Breast epithelium (tissue), 4 donors: Measurements from ENCODE around the gene PROK2. TPM values are rescaled to one million over a fixed set of nuclear protein-coding genes. Genes with fewer than 3 reads are reported as not detected.

ENCODE experiments used
- DNase-seq, 2 donors: peaks; one replicate each; pipeline ENCODE4 v3.0.0-alpha.2; 2019; ENCODE audit warnings: low spot score in 2 of 2
- H3K27ac ChIP-seq, 2 donors: fragments of 200-600 bp; sonication (generic) in 1 of 2; one replicate each; pipeline ENCODE4 v1.5.1; 2016 to 2019; ENCODE audit warnings: mild to moderate bottlenecking in 1 of 2
- H3K27me3 ChIP-seq, 2 donors: fragments of 200-600 bp; sonication (generic) in 1 of 2; one replicate each; pipeline versions ENCODE4 v1.5.1 to v1.6.0; 2017 to 2019; ENCODE audit warnings: control low read depth in 1 of 2, mild to moderate bottlenecking in 1 of 2
- H3K36me3 ChIP-seq: fragments of 200-600 bp; one replicate; pipeline ENCODE4 v1.5.1; 2019
- H3K4me1 ChIP-seq, 2 donors: fragments of 200-600 bp; sonication (generic); one replicate each; pipeline ENCODE4 v1.5.1; 2016 to 2019; ENCODE audit warnings: control low read depth in 1 of 2
- H3K4me3 ChIP-seq, 3 donors: fragments of 200-600 bp; sonication (generic); 1 replicate in 2 of 3; 2 replicates in 1 of 3; pipeline ENCODE4 v1.5.1; 2016 to 2019; ENCODE audit warnings: mild to moderate bottlenecking in 3 of 3, moderate library complexity in 2 of 3
- H3K9me3 ChIP-seq, 2 donors: fragments of 200-600 bp; sonication (generic) in 1 of 2; one replicate each; pipeline ENCODE4 v1.5.1; 2016 to 2019; ENCODE audit warnings: control low read depth in 1 of 2
- CTCF ChIP-seq, 3 donors: fragments of 450-650 bp; IDR thresholded peaks; one replicate each; pipeline ENCODE4 v1.5.1; 2016 to 2017; ENCODE audit warnings: antibody characterized with exemption in 3 of 3, mild to moderate bottlenecking in 3 of 3, moderate library complexity in 3 of 3
- POLR2A ChIP-seq: fragments of 450-650 bp; IDR thresholded peaks from one replicate; pipeline ENCODE4 v1.6.1; 2016; ENCODE audit warnings: antibody characterized with exemption, mild to moderate bottlenecking, moderate library complexity
- POLR2AphosphoS5 ChIP-seq, 3 donors: sonication (generic); formaldehyde crosslinking; IDR thresholded peaks; one replicate each; pipeline ENCODE4 v1.6.1; 2017; ENCODE audit warnings: antibody characterized with exemption in 3 of 3
- intact Hi-C: fragments of 100-400 bp; cut with DNase I; formaldehyde crosslinking; loops from one replicate; pipeline ENCODE4 v1.15.1; 2023; ENCODE audit warnings: low total_unique reads
- total RNA-seq, 3 donors: library from RNA; depleted of rRNA; stranded (reverse); fragments of >200 nt; gene quantifications; one replicate each; pipeline ENCODE4 v1.1.0, GENCODE V29; 2016

The PROK2 gene
- total RNA-seq, 3 donors from 2014 or later = not detected

GRCh38 chr3:71776538-71776937, 8.4 kb downstream of the PROK2 start:
- DNase-seq = no peak
- Histone ChIP-seq H3K4me3 (no peak overlapping the region), H3K4me1 (no peaks in the 10 kb centered on the region), H3K27me3 (peaks cover 0 to 10% of the 10 kb centered on the region in 2 donors), H3K27ac (no peak overlapping the region), H3K9me3 (no peaks in the 10 kb centered on the region), H3K36me3 (no peaks in the 10 kb centered on the region)
- TF ChIP-seq POLR2A (no peak), CTCF (IDR thresholded peaks at IDR 0.05) (no peak), POLR2AphosphoS5 (IDR thresholded peaks at IDR 0.05) (no peak)
- intact Hi-C loops = no loop called here

GRCh38 chr3:71771884-71772283, 13.1 kb downstream of the PROK2 start:
- H3K36me3 ChIP-seq = no peaks in the 10 kb centered on the region
- no peaks in the 10 kb centered on the region for H3K27me3 ChIP-seq
- TF ChIP-seq CTCF (IDR thresholded peaks at IDR 0.05) = no peak
- TF ChIP-seq POLR2A = no peak
- no peak for TF ChIP-seq POLR2AphosphoS5 (IDR thresholded peaks at IDR 0.05)
- no peak for DNase-seq
- no peaks in the 10 kb centered on the region for H3K9me3 ChIP-seq
- H3K27ac ChIP-seq = no peak overlapping the region
- no peak overlapping the region for H3K4me3 ChIP-seq
- intact Hi-C loops = no loop called here
- H3K4me1 ChIP-seq = no peaks in the 10 kb centered on the region

- intact Hi-C loops = no loop called here
- Histone ChIP-seq H3K27me3 (no peaks in the 10 kb centered on the region), H3K4me3 (no peak overlapping the region), H3K27ac (no peak overlapping the region), H3K4me1 (no peaks in the 10 kb centered on the region), H3K36me3 (no peaks in the 10 kb centered on the region), H3K9me3 (no peaks in the 10 kb centered on the region)
- DNase-seq = no peak
- TF ChIP-seq CTCF (IDR thresholded peaks at IDR 0.05) = no peak
Measured at GRCh38 chr3:71771126-71771525, 13.8 kb downstream of the PROK2 start.

- H3K27ac ChIP-seq = no peak overlapping the region
- peaks cover 0 to 8% of the 10 kb centered on the region in 2 donors for H3K27me3 ChIP-seq
- intact Hi-C loops = no loop called here
Measured at GRCh38 chr3:71763426-71763825, 21.5 kb downstream of the PROK2 start.

GRCh38 chr3:71760140-71760539, 24.8 kb downstream of the PROK2 start:
- no peak for TF ChIP-seq POLR2AphosphoS5 (IDR thresholded peaks at IDR 0.05)
- no peaks in the 10 kb centered on the region for H3K9me3 ChIP-seq
- no peak overlapping the region for H3K27ac ChIP-seq
- no peaks in the 10 kb centered on the region for H3K36me3 ChIP-seq
- H3K4me3 ChIP-seq = no peak overlapping the region
- peaks cover 0 to 8% of the 10 kb centered on the region in 2 donors for H3K27me3 ChIP-seq
- no peaks in the 10 kb centered on the region for H3K4me1 ChIP-seq
- no peak for DNase-seq
- intact Hi-C loops = no loop called here

More at GRCh38 chr3:71763426-71763825, 21.5 kb downstream of the PROK2 start:
- TF ChIP-seq POLR2AphosphoS5 (IDR thresholded peaks at IDR 0.05) (no peak), CTCF (IDR thresholded peaks at IDR 0.05) (no peak)
- no peaks in the 10 kb centered on the region for H3K36me3 ChIP-seq
- no peak overlapping the region for H3K4me3 ChIP-seq
- H3K4me1 ChIP-seq = no peaks in the 10 kb centered on the region
- no peak for DNase-seq
- H3K9me3 ChIP-seq = no peaks in the 10 kb centered on the region

GRCh38 chr3:71759401-71759800, 25.5 kb downstream of the PROK2 start:
- no peak for TF ChIP-seq POLR2A
- Histone ChIP-seq H3K9me3 (no peaks in the 10 kb centered on the region), H3K4me3 (no peak overlapping the region), H3K4me1 (no peaks in the 10 kb centered on the region), H3K27me3 (peaks cover 0 to 8% of the 10 kb centered on the region in 2 donors), H3K27ac (no peak overlapping the region), H3K36me3 (no peaks in the 10 kb centered on the region)
- intact Hi-C loops = no loop called here
- no peak for DNase-seq
